ENCODE measurements around the gene SERP2.

DNA sequence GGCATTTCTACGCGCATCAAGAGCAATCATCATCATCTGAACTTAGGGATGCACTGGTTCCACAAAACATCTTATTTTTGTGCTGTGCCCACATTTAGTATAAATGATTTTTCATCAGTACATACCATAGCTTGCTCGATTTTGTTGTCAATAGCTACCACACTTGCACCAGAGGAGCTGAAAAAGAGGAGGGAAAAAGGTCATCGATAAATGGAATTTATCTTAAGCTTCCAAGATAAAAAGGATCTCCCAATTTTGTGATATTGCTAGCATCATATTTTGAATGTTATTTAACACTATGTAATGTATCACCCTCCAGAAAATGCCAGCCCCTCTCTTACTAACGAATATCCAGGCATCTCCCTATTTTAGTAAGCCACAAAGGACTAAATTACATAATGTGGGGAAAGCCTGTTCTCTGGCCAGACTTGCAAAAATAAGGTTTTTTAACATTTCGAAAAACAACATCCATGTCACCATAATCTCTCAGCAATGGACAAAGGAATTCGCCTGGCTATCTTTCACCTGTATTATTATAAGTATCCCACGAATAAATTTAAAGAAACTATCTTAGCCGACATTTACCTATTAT lies 62.4 kb downstream of the SERP2 start:
- TF ChIP-seq, protein P1, sequence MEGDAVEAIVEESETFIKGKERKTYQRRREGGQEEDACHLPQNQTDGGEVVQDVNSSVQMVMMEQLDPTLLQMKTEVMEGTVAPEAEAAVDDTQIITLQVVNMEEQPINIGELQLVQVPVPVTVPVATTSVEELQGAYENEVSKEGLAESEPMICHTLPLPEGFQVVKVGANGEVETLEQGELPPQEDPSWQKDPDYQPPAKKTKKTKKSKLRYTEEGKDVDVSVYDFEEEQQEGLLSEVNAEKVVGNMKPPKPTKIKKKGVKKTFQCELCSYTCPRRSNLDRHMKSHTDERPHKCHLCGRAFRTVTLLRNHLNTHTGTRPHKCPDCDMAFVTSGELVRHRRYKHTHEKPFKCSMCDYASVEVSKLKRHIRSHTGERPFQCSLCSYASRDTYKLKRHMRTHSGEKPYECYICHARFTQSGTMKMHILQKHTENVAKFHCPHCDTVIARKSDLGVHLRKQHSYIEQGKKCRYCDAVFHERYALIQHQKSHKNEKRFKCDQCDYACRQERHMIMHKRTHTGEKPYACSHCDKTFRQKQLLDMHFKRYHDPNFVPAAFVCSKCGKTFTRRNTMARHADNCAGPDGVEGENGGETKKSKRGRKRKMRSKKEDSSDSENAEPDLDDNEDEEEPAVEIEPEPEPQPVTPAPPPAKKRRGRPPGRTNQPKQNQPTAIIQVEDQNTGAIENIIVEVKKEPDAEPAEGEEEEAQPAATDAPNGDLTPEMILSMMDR (conservative IDR thresholded peaks at IDR 0.05; ENCODE audit: low read depth, low read length): no peak
- TF ChIP-seq EZH2 (IDR thresholded peaks at IDR 0.05; ENCODE audit: low read length, unreplicated experiment): no peak

Measured in PC-3 (cell line).